ENCODE results near the gene IFIT1. TPM values are rescaled to one million over a fixed set of nuclear protein-coding genes. Genes with fewer than 3 reads are reported as not detected.
"Not testable (repeated sequence)": the region's sequence is repeated elsewhere in the genome, so short reads cannot be mapped to it uniquely, and the experiment has no call there.

The IFIT1 gene
- total RNA-seq, 2 experiments from 2014 or later = 6.1 to 6.3 TPM

- H3K27me3 Mint-ChIP-seq; H3K27ac Mint-ChIP-seq; DNase-seq; intact Hi-C loops (cut with micrococcal nuclease); ATAC-seq; H3K9me3 Mint-ChIP-seq; H3K4me3 Mint-ChIP-seq; POLR2A ChIA-PET: not testable (repeated sequence)
- Mint-ChIP-seq H3K4me1 (ENCODE audit: low read depth) (peaks cover 30% of the 10 kb centered on the region), H3K36me3 (ENCODE audit: low read depth) (peaks cover 15% of the 10 kb centered on the region)
- CTCF ChIA-PET = interaction anchor here (2.1 kb wide), 1 partner anchor 20 kb away, joined by 8 read pairs; the partner anchor contains the start of gene IFIT1
Measured at GRCh38 chr10:89411135-89411534, 18.7 kb downstream of the IFIT1 start.

GRCh38 chr10:89412276-89412675, 19.9 kb downstream of the IFIT1 start:
- Mint-ChIP-seq H3K36me3 (ENCODE audit: low read depth) (peaks cover 20% of the 10 kb centered on the region), H3K4me1 (ENCODE audit: low read depth) (peaks cover 38% of the 10 kb centered on the region), H3K4me3 (peak overlapping the region; percentile 43), H3K27ac (peak overlapping the region; percentile 1)
- ATAC-seq; POLR2A ChIA-PET; H3K27me3 Mint-ChIP-seq; H3K9me3 Mint-ChIP-seq; intact Hi-C loops (cut with micrococcal nuclease): not testable (repeated sequence)
- CTCF ChIA-PET = interaction anchor here (1.1 to 2.1 kb wide), 3 partner anchors 21 to 194 kb away, joined by 3 to 8 read pairs (median 4); partner anchors contain the start of gene IFIT1
- peak; percentile 50 for DNase-seq

DNA sequence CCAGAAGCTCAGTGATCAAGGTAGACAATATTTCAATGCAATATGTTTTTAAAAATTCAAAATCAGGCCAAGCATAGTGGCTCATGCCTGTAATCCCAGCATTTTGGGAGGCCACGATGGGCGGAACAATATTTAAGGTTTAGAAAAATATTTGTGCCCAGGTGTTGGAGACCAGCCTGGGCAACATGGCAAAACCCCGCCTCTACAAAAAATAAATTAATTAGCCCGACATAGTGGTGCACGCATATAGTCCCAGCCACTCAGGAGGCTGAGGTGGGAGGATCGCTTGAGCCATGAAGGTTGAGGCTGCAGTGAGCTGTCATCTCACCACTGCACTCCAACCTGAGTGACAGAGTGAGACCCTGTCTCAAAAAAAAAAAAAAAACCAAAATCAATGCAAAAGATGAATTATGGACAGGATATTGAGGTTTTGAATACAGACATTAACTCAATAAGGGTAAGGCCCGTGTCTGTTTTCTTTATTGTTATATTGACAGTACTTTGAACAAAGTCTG, 21.0 kb downstream of the IFIT1 start:
- POLR2A ChIA-PET = interaction anchor here (1.0 to 1.8 kb wide), 8 partner anchors 10 to 333 kb away, joined by 3 to 8 read pairs (median 4); partner anchors contain the start of genes IFIT1 and LIPA
- Mint-ChIP-seq H3K36me3 (ENCODE audit: low read depth) (peaks cover 32% of the 10 kb centered on the region), H3K9me3 (peaks cover 4% of the 10 kb centered on the region), H3K27me3 (no peaks in the 10 kb centered on the region), H3K4me3 (peak overlapping the region; percentile 86), H3K27ac (peak overlapping the region; percentile 89), H3K4me1 (ENCODE audit: low read depth) (peaks cover 49% of the 10 kb centered on the region)
- DNase-seq = no peak
- CTCF ChIA-PET = interaction anchor here (1.0 to 2.1 kb wide), 6 partner anchors 11 to 383 kb away, joined by 3 to 8 read pairs (median 4); partner anchors contain the start of gene IFIT1
- TF ChIP-seq, protein P1, sequence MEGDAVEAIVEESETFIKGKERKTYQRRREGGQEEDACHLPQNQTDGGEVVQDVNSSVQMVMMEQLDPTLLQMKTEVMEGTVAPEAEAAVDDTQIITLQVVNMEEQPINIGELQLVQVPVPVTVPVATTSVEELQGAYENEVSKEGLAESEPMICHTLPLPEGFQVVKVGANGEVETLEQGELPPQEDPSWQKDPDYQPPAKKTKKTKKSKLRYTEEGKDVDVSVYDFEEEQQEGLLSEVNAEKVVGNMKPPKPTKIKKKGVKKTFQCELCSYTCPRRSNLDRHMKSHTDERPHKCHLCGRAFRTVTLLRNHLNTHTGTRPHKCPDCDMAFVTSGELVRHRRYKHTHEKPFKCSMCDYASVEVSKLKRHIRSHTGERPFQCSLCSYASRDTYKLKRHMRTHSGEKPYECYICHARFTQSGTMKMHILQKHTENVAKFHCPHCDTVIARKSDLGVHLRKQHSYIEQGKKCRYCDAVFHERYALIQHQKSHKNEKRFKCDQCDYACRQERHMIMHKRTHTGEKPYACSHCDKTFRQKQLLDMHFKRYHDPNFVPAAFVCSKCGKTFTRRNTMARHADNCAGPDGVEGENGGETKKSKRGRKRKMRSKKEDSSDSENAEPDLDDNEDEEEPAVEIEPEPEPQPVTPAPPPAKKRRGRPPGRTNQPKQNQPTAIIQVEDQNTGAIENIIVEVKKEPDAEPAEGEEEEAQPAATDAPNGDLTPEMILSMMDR (IDR thresholded peaks at IDR 0.05) = no peak
- intact Hi-C loops (cut with micrococcal nuclease) = no loop called here
- no peak for ATAC-seq

- peak within 1 kb of the TSS; percentile 89 for H3K27ac Mint-ChIP-seq
- peak; percentile 71 for DNase-seq
Measured at GRCh38 chr10:89414146-89414878, 21.9 kb downstream of the IFIT1 start, which contains the start of gene IFIT5. IFIT5 (plus strand) TSS chr10:89414568; CDS start chr10:89414799, 231 bp downstream.

GRCh38 chr10:89414879-89415821, 22.7 kb downstream of the IFIT1 start:
- POLR2A ChIA-PET = interaction anchor here (0.6 to 1.8 kb wide), 7 partner anchors 11 to 229 kb away, joined by 3 to 8 read pairs (median 3); partner anchors contain the start of gene IFIT1
- peak overlapping the region; percentile 89 for H3K27ac Mint-ChIP-seq
- peaks cover 55% of the 10 kb centered on the region for H3K4me1 Mint-ChIP-seq (ENCODE audit: low read depth)
- DNase-seq (peak; percentile 40), ATAC-seq (peak; percentile 43)
- peaks cover 4% of the 10 kb centered on the region for H3K9me3 Mint-ChIP-seq
- H3K4me3 Mint-ChIP-seq = peak overlapping the region; percentile 86
- intact Hi-C loops (cut with micrococcal nuclease) = no loop called here
- TF ChIP-seq, protein P1 (IDR thresholded peaks at IDR 0.05) = no peak
- CTCF ChIA-PET = interaction anchor here (0.9 to 1.3 kb wide), 2 partner anchors 83 to 157 kb away, joined by 3 to 6 read pairs; no protein-coding TSS in a partner anchor
- no peaks in the 10 kb centered on the region for H3K27me3 Mint-ChIP-seq
- H3K36me3 Mint-ChIP-seq (ENCODE audit: low read depth) = peaks cover 36% of the 10 kb centered on the region

More at GRCh38 chr10:89414146-89414878, 21.9 kb downstream of the IFIT1 start, which contains the start of gene IFIT5:
- POLR2A ChIA-PET = interaction anchor here (0.7 to 1.8 kb wide), 9 partner anchors 9 to 163 kb away, joined by 3 to 8 read pairs (median 3); partner anchors contain the start of genes IFIT1, IFIT3 and LIPA
- intact Hi-C loops (cut with micrococcal nuclease) = no loop called here
- Mint-ChIP-seq H3K4me1 (ENCODE audit: low read depth) (peaks cover 51% of the 10 kb centered on the region), H3K9me3 (peaks cover 4% of the 10 kb centered on the region), H3K36me3 (ENCODE audit: low read depth) (peaks cover 32% of the 10 kb centered on the region), H3K4me3 (peak within 1 kb of the TSS; percentile 86), H3K27me3 (no peaks in the 10 kb centered on the region)
- CTCF ChIA-PET = interaction anchor here (0.9 to 1.6 kb wide), 5 partner anchors 11 to 384 kb away, joined by 3 to 6 read pairs (median 3); no protein-coding TSS in a partner anchor
- ATAC-seq = peak; percentile 79
- TF ChIP-seq, protein P1 (IDR thresholded peaks at IDR 0.05) = no peak
